HEK293 (cell line): ENCODE measurements around the gene AMOTL2.

Source experiments
- ZBTB20 ChIP-seq: fragments of 450-650 bp; formaldehyde crosslinking; IDR thresholded peaks from 2 replicates; pipeline ENCODE4 v1.5.1; 2016; ENCODE audit warnings: missing biosample characterization, missing genetic modification characterization
- TF ChIP-seq, protein P1 (sequence below): fragments of 450-650 bp; formaldehyde crosslinking; IDR thresholded peaks from 2 replicates; pipeline ENCODE4 v1.5.1; 2016; ENCODE audit warnings: missing biosample characterization, missing genetic modification characterization

- TF ChIP-seq, protein P1, sequence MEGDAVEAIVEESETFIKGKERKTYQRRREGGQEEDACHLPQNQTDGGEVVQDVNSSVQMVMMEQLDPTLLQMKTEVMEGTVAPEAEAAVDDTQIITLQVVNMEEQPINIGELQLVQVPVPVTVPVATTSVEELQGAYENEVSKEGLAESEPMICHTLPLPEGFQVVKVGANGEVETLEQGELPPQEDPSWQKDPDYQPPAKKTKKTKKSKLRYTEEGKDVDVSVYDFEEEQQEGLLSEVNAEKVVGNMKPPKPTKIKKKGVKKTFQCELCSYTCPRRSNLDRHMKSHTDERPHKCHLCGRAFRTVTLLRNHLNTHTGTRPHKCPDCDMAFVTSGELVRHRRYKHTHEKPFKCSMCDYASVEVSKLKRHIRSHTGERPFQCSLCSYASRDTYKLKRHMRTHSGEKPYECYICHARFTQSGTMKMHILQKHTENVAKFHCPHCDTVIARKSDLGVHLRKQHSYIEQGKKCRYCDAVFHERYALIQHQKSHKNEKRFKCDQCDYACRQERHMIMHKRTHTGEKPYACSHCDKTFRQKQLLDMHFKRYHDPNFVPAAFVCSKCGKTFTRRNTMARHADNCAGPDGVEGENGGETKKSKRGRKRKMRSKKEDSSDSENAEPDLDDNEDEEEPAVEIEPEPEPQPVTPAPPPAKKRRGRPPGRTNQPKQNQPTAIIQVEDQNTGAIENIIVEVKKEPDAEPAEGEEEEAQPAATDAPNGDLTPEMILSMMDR (tag by site-specific recombination): no peak
- TF ChIP-seq ZBTB20 (tag by site-specific recombination): no peak
Measured at GRCh38 chr3:134306320-134306719, 67.9 kb downstream of the AMOTL2 start.
